Neural progenitor cell (in vitro differentiated cells): Measurements from ENCODE around the gene ADGRL1. TPM values are rescaled to one million over a fixed set of nuclear protein-coding genes. Genes with fewer than 3 reads are reported as not detected.
A peak's percentile ranks its signal among the peaks of the same experiment; 100 is the strongest.
"Not testable (repeated sequence)": the region's sequence is repeated elsewhere in the genome, so short reads cannot be mapped to it uniquely, and the experiment has no call there.

Experiments
- DNase-seq: peaks from one replicate; pipeline ENCODE4 v3.0.0-alpha.2; 2016; ENCODE audit warnings: low spot score
- H2AFZ ChIP-seq: fragments of 200-600 bp; sonication (generic); replicated peaks from 2 replicates; pipeline ENCODE4 v1.6.1; 2016; ENCODE audit warnings: antibody characterized with exemption
- H3F3A ChIP-seq: fragments of 200-600 bp; sonication (generic); 2 replicates; pipeline ENCODE4 v1.6.1; 2016; ENCODE audit warnings: antibody characterized with exemption, low read depth
- H3K27ac ChIP-seq: fragments of 200-600 bp; sonication (generic); 2 replicates; pipeline ENCODE4 v1.5.1; 2016; ENCODE audit warnings: mild to moderate bottlenecking
- H3K27me3 ChIP-seq: fragments of 200-600 bp; sonication (generic); 2 replicates; pipeline ENCODE4 v1.6.1; 2016; ENCODE audit warnings: mild to moderate bottlenecking, moderate library complexity
- H3K36me3 ChIP-seq: fragments of 200-600 bp; sonication (generic); 2 replicates; pipeline ENCODE4 v1.5.1; 2016
- H3K4me1 ChIP-seq: fragments of 200-600 bp; sonication (generic); 2 replicates; pipeline ENCODE4 v1.6.1; 2016; ENCODE audit warnings: mixed run types
- H3K4me2 ChIP-seq: fragments of 200-600 bp; sonication (generic); 2 replicates; pipeline ENCODE4 v1.6.1; 2016
- H3K4me3 ChIP-seq: fragments of 200-600 bp; sonication (generic); 2 replicates; pipeline ENCODE4 v1.5.1; 2016
- H3K79me2 ChIP-seq: fragments of 200-600 bp; sonication (generic); 2 replicates; pipeline ENCODE4 v1.6.1; 2016; ENCODE audit warnings: low read depth
- H3K9ac ChIP-seq: fragments of 200-600 bp; sonication (generic); 2 replicates; pipeline ENCODE4 v1.6.1; 2016
- H3K9me3 ChIP-seq: fragments of 200-600 bp; sonication (generic); 2 replicates; pipeline ENCODE4 v1.5.1; 2016; ENCODE audit warnings: low read depth
- H4K20me1 ChIP-seq: fragments of 200-600 bp; sonication (generic); 2 replicates; pipeline ENCODE4 v1.6.1; 2016; ENCODE audit warnings: low read depth
- H3K27ac Mint-ChIP-seq: 3 replicates; pipeline ENCODE4 v1.8.0; 2021; ENCODE audit warnings: mixed read lengths
- H3K27me3 Mint-ChIP-seq: 2 replicates; pipeline ENCODE4 v1.8.0; 2022; ENCODE audit warnings: low read depth, mild to moderate bottlenecking, inconsistent platforms, moderate library complexity, mixed read lengths; ENCODE audit not compliant: insufficient read depth
- H3K36me3 Mint-ChIP-seq: 3 replicates; pipeline ENCODE4 v1.8.0; 2021; ENCODE audit warnings: mixed read lengths
- H3K4me1 Mint-ChIP-seq: 3 replicates; pipeline ENCODE4 v1.8.0; 2021; ENCODE audit warnings: mixed read lengths
- H3K4me3 Mint-ChIP-seq: 3 replicates; pipeline ENCODE4 v1.8.0; 2021; ENCODE audit warnings: mild to moderate bottlenecking, moderate library complexity, mixed read lengths
- H3K9me3 Mint-ChIP-seq: 3 replicates; pipeline ENCODE4 v1.8.0; 2020; ENCODE audit warnings: mixed read lengths
- CTCF ChIP-seq: fragments of 200-600 bp; sonication (generic); IDR thresholded peaks from 2 replicates; pipeline ENCODE4 v1.5.1; 2017; ENCODE audit warnings: antibody characterized with exemption, mild to moderate bottlenecking
- EZH2 ChIP-seq: fragments of 200-600 bp; sonication (generic); IDR thresholded peaks from 2 replicates; pipeline ENCODE4 v1.6.1; 2017; ENCODE audit warnings: antibody characterized with exemption, mild to moderate bottlenecking, moderate library complexity
- EZH2phosphoT487 ChIP-seq: fragments of 200-600 bp; sonication (generic); IDR thresholded peaks from 2 replicates; pipeline ENCODE4 v1.6.1; 2017; ENCODE audit warnings: antibody characterized with exemption
- total RNA-seq: library from RNA; depleted of rRNA; stranded (reverse); fragments of >200 nt; gene quantifications from 2 replicates; pipeline ENCODE4 v1.2.3, GENCODE V29; 2015; ENCODE audit warnings: low replicate concordance

Gene ADGRL1
- 13.3 and 59.0 TPM in 2 replicates for total RNA-seq

- Mint-ChIP-seq H3K4me3 (peak within 1 kb of the TSS; percentile 96), H3K27ac (peak within 1 kb of the TSS; percentile 100), H3K4me1 (peaks cover 42% of the 10 kb centered on the region)
- H3K36me3 ChIP-seq, H3K9me3 ChIP-seq, H3K36me3 Mint-ChIP-seq, H3K27me3 ChIP-seq, H3K27me3 Mint-ChIP-seq, H3K9me3 Mint-ChIP-seq: not testable (repeated sequence)
- Histone ChIP-seq H3F3A (peaks cover 17% of the 10 kb centered on the region), H3K4me2 (peak within 1 kb of the TSS; percentile 92), H2AFZ (peak within 1 kb of the TSS; percentile 96), H3K4me3 (peak within 1 kb of the TSS; percentile 95), H3K79me2 (peaks cover 55% of the 10 kb centered on the region), H3K4me1 (peaks cover 18% of the 10 kb centered on the region), H4K20me1 (peaks cover 38% of the 10 kb centered on the region), H3K27ac (peak within 1 kb of the TSS; percentile 91), H3K9ac (peak within 1 kb of the TSS; percentile 27)
- peak; percentile 34 for DNase-seq
Measured at GRCh38 chr19:14205452-14206287, at the start of gene ADGRL1. Gene ADGRL1, minus strand, starts transcription at chr19:14206169. Its CDS starts 22,567 bp downstream, at chr19:14183602.

- H3K27ac Mint-ChIP-seq, H3K27ac ChIP-seq, H3K4me2 ChIP-seq, H3K27me3 ChIP-seq, H3K9ac ChIP-seq, H3K4me1 ChIP-seq, H3K4me3 ChIP-seq, H3K9me3 ChIP-seq, H4K20me1 ChIP-seq, H3K79me2 ChIP-seq, H2AFZ ChIP-seq, DNase-seq, H3K9me3 Mint-ChIP-seq, H3K36me3 ChIP-seq, H3K36me3 Mint-ChIP-seq: not testable (repeated sequence)
- Mint-ChIP-seq H3K27me3 (peaks cover 15% of the 10 kb centered on the region), H3K4me3 (peak overlapping the region; percentile 52), H3K4me1 (peaks cover 38% of the 10 kb centered on the region)
- H3F3A ChIP-seq: peaks cover 28% of the 10 kb centered on the region
Measured at GRCh38 chr19:14255316-14255715, 49.3 kb upstream of the ADGRL1 start.

- not testable (repeated sequence) for H3K9me3 Mint-ChIP-seq
Measured at GRCh38 chr19:14253822-14254599, 48.0 kb upstream of the ADGRL1 start.

GRCh38 chr19:14252136-14252535 lies 46.2 kb upstream of the ADGRL1 start:
- H4K20me1 ChIP-seq, H3K9me3 ChIP-seq, H3K9ac ChIP-seq, H3K36me3 Mint-ChIP-seq, H3K4me3 ChIP-seq, H3K36me3 ChIP-seq, H2AFZ ChIP-seq, H3K27ac ChIP-seq, H3K27me3 ChIP-seq, DNase-seq, H3K4me2 ChIP-seq, H3K9me3 Mint-ChIP-seq, H3K4me1 ChIP-seq, H3K79me2 ChIP-seq, H3K27ac Mint-ChIP-seq: not testable (repeated sequence)
- H3K4me1 Mint-ChIP-seq: peaks cover 46% of the 10 kb centered on the region
- peaks cover 53% of the 10 kb centered on the region for H3F3A ChIP-seq
- H3K4me3 Mint-ChIP-seq: peak overlapping the region; percentile 2
- H3K27me3 Mint-ChIP-seq: peaks cover 17% of the 10 kb centered on the region

More at GRCh38 chr19:14253822-14254599, 48.0 kb upstream of the ADGRL1 start:
- not testable (repeated sequence) for H3K36me3 ChIP-seq, H3K27me3 ChIP-seq, H3K9ac ChIP-seq, H3K9me3 ChIP-seq, H3K27ac ChIP-seq, H3K36me3 Mint-ChIP-seq, H3K4me1 ChIP-seq, H4K20me1 ChIP-seq, H3K79me2 ChIP-seq
- Mint-ChIP-seq H3K4me3 (peak overlapping the region; percentile 78), H3K4me1 (peaks cover 45% of the 10 kb centered on the region), H3K27ac (peak overlapping the region; percentile 65), H3K27me3 (peaks cover 15% of the 10 kb centered on the region)
- Histone ChIP-seq H3K4me3 (peak overlapping the region; percentile 21), H3F3A (peaks cover 39% of the 10 kb centered on the region), H3K4me2 (peak overlapping the region; percentile 67), H2AFZ (peak overlapping the region; percentile 3)
- DNase-seq: peak; percentile 86

GRCh38 chr19:14250870-14251269 lies 44.9 kb upstream of the ADGRL1 start:
- DNase-seq: no peak
- H3K4me1 Mint-ChIP-seq: peaks cover 42% of the 10 kb centered on the region
- no peak overlapping the region for H2AFZ ChIP-seq
- no peaks in the 10 kb centered on the region for H3K9me3 Mint-ChIP-seq
- peaks cover 58% of the 10 kb centered on the region for H3F3A ChIP-seq
- H3K9me3 ChIP-seq: no peaks in the 10 kb centered on the region
- H3K79me2 ChIP-seq: no peaks in the 10 kb centered on the region
- peak overlapping the region; percentile 68 for H3K27ac Mint-ChIP-seq
- no peak overlapping the region for H3K9ac ChIP-seq
- no peak overlapping the region for H3K27ac ChIP-seq
- H3K36me3 ChIP-seq: no peaks in the 10 kb centered on the region
- no peak overlapping the region for H3K4me3 ChIP-seq
- no peak overlapping the region for H3K4me2 ChIP-seq
- no peaks in the 10 kb centered on the region for H3K36me3 Mint-ChIP-seq
- TF ChIP-seq CTCF (no peak), EZH2phosphoT487 (no peak), EZH2 (no peak)
- H3K27me3 ChIP-seq: no peaks in the 10 kb centered on the region
- H3K4me3 Mint-ChIP-seq: peak overlapping the region; percentile 76
- H3K4me1 ChIP-seq: peaks cover 10% of the 10 kb centered on the region
- H4K20me1 ChIP-seq: no peaks in the 10 kb centered on the region
- H3K27me3 Mint-ChIP-seq: peaks cover 19% of the 10 kb centered on the region

GRCh38 chr19:14250315-14250714 lies 44.3 kb upstream of the ADGRL1 start:
- not testable (repeated sequence) for H3K4me2 ChIP-seq, H3K4me3 ChIP-seq, H3K9ac ChIP-seq, H3K4me1 ChIP-seq, H3K36me3 ChIP-seq, H3K27me3 ChIP-seq, H4K20me1 ChIP-seq, H3K27ac ChIP-seq, H3K9me3 ChIP-seq, DNase-seq, H3K79me2 ChIP-seq, H2AFZ ChIP-seq, H3K36me3 Mint-ChIP-seq, H3K9me3 Mint-ChIP-seq
- Mint-ChIP-seq H3K27me3 (peaks cover 15% of the 10 kb centered on the region), H3K4me3 (peak overlapping the region; percentile 76), H3K4me1 (peaks cover 37% of the 10 kb centered on the region), H3K27ac (peak overlapping the region; percentile 68)
- peaks cover 52% of the 10 kb centered on the region for H3F3A ChIP-seq
